ENCODE measurements around the gene AMOTL2. TPM values are rescaled to one million over a fixed set of nuclear protein-coding genes. Genes with fewer than 3 reads are reported as not detected.

The AMOTL2 gene
- 110 TPM for polyA plus RNA-seq (2013, experiment 1 of 2)
- polyA plus RNA-seq (2013, experiment 2 of 2) = 105 TPM

GRCh38 chr3:134374105-134374790, at the start of gene AMOTL2:
Gene AMOTL2, minus strand, starts transcription at chr3:134374447. Its CDS starts 3,014 bp downstream, at chr3:134371433.
- H3K4me1 ChIP-seq (ENCODE audit: control insufficient read depth, low read depth, low read length) = peaks cover 32% of the 10 kb centered on the region
- H3K79me2 ChIP-seq (ENCODE audit: control insufficient read depth, insufficient read depth, low read length) = peaks cover 52% of the 10 kb centered on the region
- H4K5ac ChIP-seq (ENCODE audit: low read length) = no peak within 1 kb of the TSS
- peak within 1 kb of the TSS; percentile 100 for H2BK5ac ChIP-seq (ENCODE audit: low read length)
- peak within 1 kb of the TSS; percentile 88 for H3K4me2 ChIP-seq (ENCODE audit: low read length)
- no peak within 1 kb of the TSS for H2BK15ac ChIP-seq (replicated peaks; ENCODE audit: low read depth)
- H3K27me3 ChIP-seq (ENCODE audit: insufficient read depth, low read length, poor library complexity) = no peaks in the 10 kb centered on the region
- H3K4me3 ChIP-seq (ENCODE audit: low read length) = peak within 1 kb of the TSS; percentile 79
- H3K23ac ChIP-seq (ENCODE audit: low read length) = peak within 1 kb of the TSS; percentile 92
- WGBS (ENCODE audit: extremely low coverage, insufficient coverage, low lambda C conversion rate) = no CpG with 5 or more reads among the region's 78 CpGs
- H3K56ac ChIP-seq (ENCODE audit: low read length) = peak within 1 kb of the TSS; percentile 98
- peak within 1 kb of the TSS; percentile 99 for H3K27ac ChIP-seq (ENCODE audit: low read depth, low read length)
- H3K9ac ChIP-seq (ENCODE audit: low read length) = peak within 1 kb of the TSS; percentile 98
- H3K18ac ChIP-seq (ENCODE audit: low read length) = peak within 1 kb of the TSS; percentile 99
- peak within 1 kb of the TSS; percentile 59 for H4K8ac ChIP-seq (ENCODE audit: low read depth, low read length)
- H2AK5ac ChIP-seq (ENCODE audit: low read length) = peak within 1 kb of the TSS; percentile 36
- H3K36me3 ChIP-seq (ENCODE audit: control insufficient read depth, insufficient read depth, low read length) = peaks cover 7% of the 10 kb centered on the region
- peak within 1 kb of the TSS; percentile 93 for H2BK120ac ChIP-seq (ENCODE audit: low read depth, low read length)
- H3K4ac ChIP-seq (ENCODE audit: low read depth, low read length) = peak within 1 kb of the TSS; percentile 99
- DNase-seq = peak; percentile 99
- peaks cover 4% of the 10 kb centered on the region for H3K79me1 ChIP-seq (ENCODE audit: low read length)

GRCh38 chr3:134423153-134423552, 48.9 kb upstream of the AMOTL2 start:
- H3K18ac ChIP-seq (ENCODE audit: low read length) = no peak overlapping the region
- no peak overlapping the region for H3K23ac ChIP-seq (ENCODE audit: low read length)
- no peak overlapping the region for H3K4me2 ChIP-seq (ENCODE audit: low read length)
- H2BK5ac ChIP-seq (ENCODE audit: low read length) = no peak overlapping the region
- no peaks in the 10 kb centered on the region for H3K4me1 ChIP-seq (ENCODE audit: control insufficient read depth, low read depth, low read length)
- H2AK5ac ChIP-seq (ENCODE audit: low read length) = no peak overlapping the region
- no CpG with 5 or more reads among the region's 2 CpGs for WGBS (ENCODE audit: extremely low coverage, insufficient coverage, low lambda C conversion rate)
- H3K4me3 ChIP-seq (ENCODE audit: low read length) = no peak overlapping the region
- H3K9ac ChIP-seq (ENCODE audit: low read length) = no peak overlapping the region
- no peak overlapping the region for H2BK15ac ChIP-seq (replicated peaks; ENCODE audit: low read depth)
- no peaks in the 10 kb centered on the region for H3K27me3 ChIP-seq (ENCODE audit: insufficient read depth, low read length, poor library complexity)
- peak; percentile 42 for DNase-seq
- no peak overlapping the region for H4K5ac ChIP-seq (ENCODE audit: low read length)
- no peaks in the 10 kb centered on the region for H3K79me1 ChIP-seq (ENCODE audit: low read length)
- H3K79me2 ChIP-seq (ENCODE audit: control insufficient read depth, insufficient read depth, low read length) = no peaks in the 10 kb centered on the region
- no peak overlapping the region for H4K8ac ChIP-seq (ENCODE audit: low read depth, low read length)
- H3K56ac ChIP-seq (ENCODE audit: low read length) = no peak overlapping the region
- H3K27ac ChIP-seq (ENCODE audit: low read depth, low read length) = no peak overlapping the region
- no peaks in the 10 kb centered on the region for H3K36me3 ChIP-seq (ENCODE audit: control insufficient read depth, insufficient read depth, low read length)
- H3K4ac ChIP-seq (ENCODE audit: low read depth, low read length) = no peak overlapping the region
- H2BK120ac ChIP-seq (ENCODE audit: low read depth, low read length) = no peak overlapping the region

GRCh38 chr3:134419960-134420321, 45.7 kb upstream of the AMOTL2 start:
- no peak overlapping the region for H3K23ac ChIP-seq (ENCODE audit: low read length)
- no peaks in the 10 kb centered on the region for H3K36me3 ChIP-seq (ENCODE audit: control insufficient read depth, insufficient read depth, low read length)
- DNase-seq = no peak
- no peaks in the 10 kb centered on the region for H3K4me1 ChIP-seq (ENCODE audit: control insufficient read depth, low read depth, low read length)
- H3K79me1 ChIP-seq (ENCODE audit: low read length) = no peaks in the 10 kb centered on the region
- H2AK5ac ChIP-seq (ENCODE audit: low read length) = no peak overlapping the region
- H2BK15ac ChIP-seq (replicated peaks; ENCODE audit: low read depth) = no peak overlapping the region
- no peak overlapping the region for H4K8ac ChIP-seq (ENCODE audit: low read depth, low read length)
- no peak overlapping the region for H3K56ac ChIP-seq (ENCODE audit: low read length)
- H3K27me3 ChIP-seq (ENCODE audit: insufficient read depth, low read length, poor library complexity) = no peaks in the 10 kb centered on the region
- H3K79me2 ChIP-seq (ENCODE audit: control insufficient read depth, insufficient read depth, low read length) = no peaks in the 10 kb centered on the region
- H4K5ac ChIP-seq (ENCODE audit: low read length) = no peak overlapping the region
- H3K4me2 ChIP-seq (ENCODE audit: low read length) = no peak overlapping the region
- no peak overlapping the region for H3K9ac ChIP-seq (ENCODE audit: low read length)
- H3K4ac ChIP-seq (ENCODE audit: low read depth, low read length) = no peak overlapping the region
- H2BK120ac ChIP-seq (ENCODE audit: low read depth, low read length) = no peak overlapping the region
- no peak overlapping the region for H3K4me3 ChIP-seq (ENCODE audit: low read length)
- no peak overlapping the region for H2BK5ac ChIP-seq (ENCODE audit: low read length)
- no peak overlapping the region for H3K18ac ChIP-seq (ENCODE audit: low read length)
- no CpG with 5 or more reads among the region's 5 CpGs for WGBS (ENCODE audit: extremely low coverage, insufficient coverage, low lambda C conversion rate)
- no peak overlapping the region for H3K27ac ChIP-seq (ENCODE audit: low read depth, low read length)

GRCh38 chr3:134419214-134419959, 45.1 kb upstream of the AMOTL2 start:
- Histone ChIP-seq H2BK5ac (ENCODE audit: low read length) (no peak overlapping the region), H3K4me3 (ENCODE audit: low read length) (no peak overlapping the region), H3K79me1 (ENCODE audit: low read length) (no peaks in the 10 kb centered on the region), H3K79me2 (ENCODE audit: control insufficient read depth, insufficient read depth, low read length) (no peaks in the 10 kb centered on the region), H4K8ac (ENCODE audit: low read depth, low read length) (no peak overlapping the region), H3K4me1 (ENCODE audit: control insufficient read depth, low read depth, low read length) (no peaks in the 10 kb centered on the region), H3K27ac (ENCODE audit: low read depth, low read length) (no peak overlapping the region), H3K9ac (ENCODE audit: low read length) (no peak overlapping the region), H2BK120ac (ENCODE audit: low read depth, low read length) (no peak overlapping the region), H4K5ac (ENCODE audit: low read length) (no peak overlapping the region), H3K23ac (ENCODE audit: low read length) (no peak overlapping the region), H3K4me2 (ENCODE audit: low read length) (no peak overlapping the region), H3K18ac (ENCODE audit: low read length) (no peak overlapping the region), H2AK5ac (ENCODE audit: low read length) (no peak overlapping the region), H3K27me3 (ENCODE audit: insufficient read depth, low read length, poor library complexity) (no peaks in the 10 kb centered on the region), H3K36me3 (ENCODE audit: control insufficient read depth, insufficient read depth, low read length) (no peaks in the 10 kb centered on the region), H3K56ac (ENCODE audit: low read length) (no peak overlapping the region), H3K4ac (ENCODE audit: low read depth, low read length) (no peak overlapping the region), H2BK15ac (replicated peaks; ENCODE audit: low read depth) (no peak overlapping the region)
- peak; percentile 64 for DNase-seq
- no CpG with 5 or more reads among the region's 5 CpGs for WGBS (ENCODE audit: extremely low coverage, insufficient coverage, low lambda C conversion rate)

GRCh38 chr3:134409041-134409440, 34.8 kb upstream of the AMOTL2 start:
- no CpG with 5 or more reads among the region's 1 CpG for WGBS (ENCODE audit: extremely low coverage, insufficient coverage, low lambda C conversion rate)
- Histone ChIP-seq H3K27ac (ENCODE audit: low read depth, low read length) (no peak overlapping the region), H3K79me1 (ENCODE audit: low read length) (no peaks in the 10 kb centered on the region), H3K4me2 (ENCODE audit: low read length) (no peak overlapping the region), H4K5ac (ENCODE audit: low read length) (no peak overlapping the region), H2BK120ac (ENCODE audit: low read depth, low read length) (no peak overlapping the region), H2BK5ac (ENCODE audit: low read length) (no peak overlapping the region), H3K4me3 (ENCODE audit: low read length) (no peak overlapping the region), H2AK5ac (ENCODE audit: low read length) (no peak overlapping the region), H3K4ac (ENCODE audit: low read depth, low read length) (no peak overlapping the region), H3K56ac (ENCODE audit: low read length) (no peak overlapping the region), H2BK15ac (replicated peaks; ENCODE audit: low read depth) (no peak overlapping the region), H3K79me2 (ENCODE audit: control insufficient read depth, insufficient read depth, low read length) (no peaks in the 10 kb centered on the region), H3K18ac (ENCODE audit: low read length) (no peak overlapping the region), H4K8ac (ENCODE audit: low read depth, low read length) (no peak overlapping the region), H3K9ac (ENCODE audit: low read length) (no peak overlapping the region), H3K4me1 (ENCODE audit: control insufficient read depth, low read depth, low read length) (peaks cover 4% of the 10 kb centered on the region), H3K27me3 (ENCODE audit: insufficient read depth, low read length, poor library complexity) (no peaks in the 10 kb centered on the region), H3K36me3 (ENCODE audit: control insufficient read depth, insufficient read depth, low read length) (no peaks in the 10 kb centered on the region), H3K23ac (ENCODE audit: low read length) (no peak overlapping the region)
- no peak for DNase-seq

All from mesendoderm (in vitro differentiated cells).